Right kidney (tissue), 1 donor: ENCODE measurements around the gene TMEM202.
"Not testable (repeated sequence)": the region's sequence is repeated elsewhere in the genome, so short reads cannot be mapped to it uniquely, and the experiment has no call there.

Experiments
- DNase-seq: peaks from one replicate; pipeline ENCODE4 v3.0.0-alpha.2; 2016

The TMEM202 gene

DNA sequence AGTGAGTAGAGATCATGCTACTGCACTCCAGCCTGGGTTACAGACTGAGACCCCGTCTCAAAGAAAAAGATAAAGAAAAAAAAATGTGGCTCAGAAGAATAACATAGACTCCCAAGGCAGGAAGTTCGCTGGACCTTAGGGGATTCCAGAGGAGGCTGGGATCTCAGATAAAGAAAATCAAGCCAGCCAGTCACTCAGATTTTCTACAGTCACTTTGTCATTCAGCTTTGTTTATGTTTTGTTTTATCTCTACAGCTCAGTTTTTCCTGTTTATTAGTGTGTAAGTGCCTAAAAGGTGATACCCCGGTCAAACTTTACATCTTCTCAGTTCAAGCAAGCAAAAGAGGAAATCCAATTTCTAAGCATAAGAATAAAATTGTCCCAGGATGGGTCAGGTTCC lies 6.3 kb downstream of the TMEM202 start:
- no peak for DNase-seq

DNA sequence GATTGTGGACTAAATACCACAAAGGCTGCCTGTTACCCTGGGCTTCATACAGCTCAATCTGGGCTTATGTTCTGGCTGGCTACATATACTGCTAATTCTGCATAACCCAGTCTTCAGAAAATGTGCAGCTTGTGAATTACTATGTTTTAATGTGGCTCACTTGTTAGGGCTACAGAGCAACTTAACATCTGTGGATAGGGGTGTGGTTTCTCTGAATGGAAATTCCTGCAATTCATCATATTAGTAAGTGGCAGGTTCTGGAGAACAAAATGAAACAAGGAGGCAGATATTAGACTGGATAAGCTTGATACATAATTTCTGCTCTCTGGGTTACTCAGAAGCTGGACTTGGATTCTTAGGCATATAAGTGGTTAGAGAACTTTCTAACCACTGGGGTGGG lies 6.7 kb downstream of the TMEM202 start:
- no peak for DNase-seq

DNA sequence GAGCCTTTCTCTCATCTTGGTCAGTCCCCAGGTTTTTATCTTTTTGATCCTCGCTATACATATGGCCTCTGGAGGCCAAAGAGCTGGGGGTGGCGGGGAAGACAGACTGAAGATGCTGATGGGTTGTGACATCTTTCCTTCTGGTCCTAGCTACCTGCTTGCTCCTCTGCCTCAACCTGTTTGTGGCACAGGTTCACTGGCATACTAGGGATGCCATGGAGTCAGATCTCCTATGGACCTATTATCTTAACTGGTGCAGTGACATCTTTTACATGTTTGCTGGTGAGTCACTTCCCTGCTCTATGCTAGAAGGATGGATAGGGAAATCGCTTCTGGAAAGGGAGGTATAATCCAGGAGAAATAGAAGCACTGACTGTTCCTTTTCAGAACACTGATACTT lies 8.8 kb downstream of the TMEM202 start:
- no peak for DNase-seq

DNA sequence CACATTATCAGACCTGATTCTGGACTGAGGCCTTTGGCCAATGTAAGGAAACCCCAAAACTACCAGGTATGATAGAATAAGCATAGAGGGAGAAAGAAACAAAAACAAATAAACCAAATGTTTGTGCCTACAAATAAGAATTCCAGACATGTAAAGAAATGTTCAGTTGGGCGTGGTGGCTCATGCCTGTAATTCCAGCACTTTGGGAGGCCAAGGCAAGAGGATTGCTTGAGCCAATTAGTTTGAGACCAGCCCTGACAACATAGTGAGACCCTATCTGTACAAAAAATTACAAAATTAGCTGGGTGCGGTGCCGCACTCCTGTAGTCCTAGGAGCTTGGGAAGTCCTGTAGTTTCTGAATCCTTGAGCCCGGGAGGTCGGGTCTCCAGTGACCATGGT lies 13.0 kb downstream of the TMEM202 start:
- DNase-seq = no peak

DNA sequence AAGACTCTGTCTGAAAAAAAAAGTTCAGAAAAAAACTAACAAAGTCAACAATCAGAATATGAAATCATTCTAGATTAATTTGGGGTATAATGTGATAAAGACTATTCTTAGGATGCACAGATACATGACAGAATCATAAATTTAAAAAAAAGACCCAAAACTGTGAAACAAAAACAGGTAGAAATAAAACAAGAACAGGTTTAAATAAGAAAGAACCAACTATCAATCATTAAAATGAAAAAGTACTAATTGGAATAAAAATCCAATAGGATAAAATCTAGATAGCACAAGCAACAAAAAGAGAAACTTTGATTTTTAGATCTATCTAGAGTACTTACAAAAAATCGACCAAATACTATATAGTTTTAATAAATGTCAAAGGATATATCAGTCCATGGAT lies 13.4 kb downstream of the TMEM202 start:
- DNase-seq = no peak

DNA sequence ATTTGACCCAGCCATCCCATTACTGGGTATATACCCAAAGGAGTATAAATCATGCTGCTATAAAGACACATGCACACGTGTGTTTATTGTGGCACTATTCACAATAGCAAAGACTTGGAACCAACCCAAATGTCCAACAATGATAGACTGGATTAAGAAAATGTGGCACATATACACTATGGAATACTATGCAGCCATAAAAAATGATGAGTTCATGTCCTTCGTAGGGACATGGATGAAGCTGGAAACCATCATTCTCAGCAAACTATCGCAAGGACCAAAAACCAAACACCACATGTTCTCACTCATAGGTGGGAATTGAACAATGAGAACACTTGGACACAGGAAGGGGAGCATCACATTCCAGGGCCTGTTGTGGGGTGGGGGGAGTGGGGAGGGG lies 15.2 kb downstream of the TMEM202 start:
- DNase-seq = not testable (repeated sequence)

DNA sequence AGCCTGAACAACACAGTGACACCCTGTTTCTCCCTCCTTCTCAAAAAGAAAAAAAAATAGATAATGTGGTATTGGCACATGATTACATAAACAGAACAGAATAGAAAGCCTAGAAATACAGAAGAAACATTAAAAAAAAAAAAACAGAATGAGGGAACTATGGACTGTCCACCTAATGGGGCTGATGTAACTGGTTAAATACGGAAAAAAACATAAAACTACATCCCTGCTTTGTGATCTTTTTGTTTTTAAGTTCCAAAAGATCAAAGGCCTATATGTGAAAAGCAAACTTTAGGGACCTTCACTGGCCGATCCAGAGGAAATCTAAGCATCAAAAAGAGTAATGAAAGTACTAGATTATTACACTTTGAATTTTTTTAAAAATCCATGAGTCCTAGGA lies 17.2 kb downstream of the TMEM202 start:
- DNase-seq = no peak

DNA sequence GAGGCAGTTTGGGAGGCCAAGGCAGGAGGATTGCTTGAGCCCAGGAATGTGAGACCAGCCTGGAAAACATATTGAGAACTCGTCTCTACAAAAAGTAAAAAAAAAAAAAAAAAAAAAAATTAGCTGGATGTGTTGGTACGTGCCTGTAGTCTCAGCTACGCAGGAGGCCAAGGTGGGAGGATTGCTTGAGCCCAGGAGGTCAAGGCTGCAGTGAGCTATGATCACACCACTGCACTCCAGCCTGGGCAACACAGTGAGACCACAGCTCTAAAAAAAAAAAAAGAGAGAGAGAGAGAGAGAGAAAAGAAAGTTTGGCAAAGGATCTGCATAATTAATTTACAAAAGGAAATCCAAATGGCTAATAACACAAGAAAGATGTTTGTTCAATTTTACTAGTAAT lies 21.7 kb downstream of the TMEM202 start:
- DNase-seq = not testable (repeated sequence)

DNA sequence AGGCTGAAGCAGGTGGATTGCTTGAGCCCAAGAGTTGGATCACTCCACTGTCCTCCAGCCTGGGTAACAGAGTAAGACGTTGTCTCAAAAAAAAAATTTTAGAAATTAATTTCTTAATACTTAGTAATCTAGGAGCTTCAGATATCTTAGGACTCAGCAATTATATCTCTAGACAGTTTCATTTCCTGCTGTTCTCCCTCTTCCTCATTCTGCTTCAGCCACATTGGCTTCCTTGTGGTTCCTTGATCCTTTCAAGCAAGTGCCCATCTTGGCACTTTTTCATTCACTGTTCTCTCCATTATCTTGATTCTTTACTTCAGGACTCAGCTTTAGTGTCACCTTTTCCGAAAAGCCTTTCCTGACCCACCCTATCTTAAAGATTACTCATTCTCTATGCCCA lies 22.5 kb downstream of the TMEM202 start:
- no peak for DNase-seq

DNA sequence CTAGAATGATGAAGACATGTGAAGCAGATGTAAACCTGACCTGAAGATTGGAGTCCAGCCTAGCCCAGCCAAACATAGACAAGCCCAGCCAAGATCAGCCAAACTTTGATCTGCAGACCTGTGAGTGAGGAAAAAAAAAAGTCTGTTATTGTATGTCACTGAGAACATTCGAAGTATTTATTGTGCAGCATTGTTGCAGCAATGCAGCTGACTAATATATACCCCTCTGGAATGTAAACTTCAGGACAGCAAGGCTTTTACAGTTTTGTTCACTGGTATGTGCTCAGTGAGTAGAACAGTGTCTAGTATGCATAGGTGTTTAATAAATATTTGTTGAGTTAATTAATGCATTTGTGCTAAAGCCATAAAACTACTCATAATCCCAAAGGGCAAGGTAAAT lies 23.4 kb downstream of the TMEM202 start:
- no peak for DNase-seq

DNA sequence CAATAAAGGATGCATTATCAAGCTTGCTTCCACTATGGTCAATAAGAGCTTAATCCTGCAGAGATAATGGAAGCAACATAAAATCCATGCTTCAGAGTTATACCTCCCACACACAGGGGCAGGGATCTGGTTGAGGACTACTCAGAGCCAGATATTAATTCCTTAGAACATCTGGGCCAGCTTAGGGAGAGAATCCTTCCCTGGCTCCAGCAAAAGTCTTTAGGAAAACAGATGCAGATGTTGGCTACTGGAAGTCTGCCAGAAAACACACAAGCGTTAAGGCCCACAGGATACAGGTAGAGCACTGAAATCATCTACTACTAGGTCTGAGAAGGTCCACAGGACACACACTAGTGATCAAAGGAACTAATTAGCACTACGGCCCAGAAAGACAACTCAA lies 25.2 kb downstream of the TMEM202 start:
- no peak for DNase-seq

DNA sequence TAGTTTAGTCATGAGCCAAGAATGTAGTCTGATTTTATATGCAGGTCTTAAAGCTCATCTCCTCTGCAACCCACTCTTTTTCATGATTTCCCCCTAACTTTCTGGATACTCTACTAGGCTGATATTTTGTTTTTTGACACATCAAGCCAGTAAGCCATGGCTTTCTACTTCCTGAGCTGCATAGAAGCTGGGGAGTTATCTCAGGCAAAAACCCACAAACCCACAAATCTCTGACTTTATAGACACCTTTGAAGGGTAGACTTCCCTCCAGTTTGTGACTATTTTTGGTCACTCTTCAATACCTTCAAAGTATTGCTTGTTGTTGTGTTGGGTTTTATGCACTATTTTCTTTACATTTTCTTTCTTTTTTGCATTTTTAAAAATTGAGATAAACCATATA lies 28.6 kb downstream of the TMEM202 start:
- no peak for DNase-seq

DNA sequence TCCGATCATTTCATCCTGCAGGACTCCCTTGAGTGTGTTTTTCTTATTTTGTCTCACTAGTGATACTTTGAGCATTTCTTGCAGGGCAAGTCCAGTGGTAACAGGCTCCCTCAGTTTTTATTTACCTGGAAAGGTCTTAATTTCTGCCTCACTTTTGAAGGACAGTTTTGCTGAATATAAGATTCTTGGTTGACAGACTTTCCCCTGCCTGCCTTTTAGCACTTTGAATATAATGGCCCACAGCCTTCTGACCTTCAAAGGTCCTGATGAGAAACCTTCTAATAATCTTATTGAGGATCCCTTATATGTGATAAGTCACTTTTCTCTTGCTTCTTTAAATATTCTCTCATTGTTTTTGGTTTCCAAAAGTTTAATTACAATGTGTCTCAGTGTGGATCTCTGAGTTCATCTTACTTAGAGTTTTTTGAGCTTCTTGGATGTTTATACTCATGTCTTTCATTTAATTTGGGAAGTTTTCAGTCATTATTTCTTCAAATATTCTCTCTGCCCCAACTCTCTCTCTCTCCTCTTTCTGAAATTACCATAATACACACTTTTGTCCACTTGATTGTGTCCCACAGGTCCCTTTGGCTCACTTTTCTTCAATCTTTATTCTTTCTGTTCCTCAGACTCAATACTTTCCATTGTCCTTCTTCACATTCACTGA lies 39.7 kb downstream of the TMEM202 start:
- DNase-seq = no peak

DNA sequence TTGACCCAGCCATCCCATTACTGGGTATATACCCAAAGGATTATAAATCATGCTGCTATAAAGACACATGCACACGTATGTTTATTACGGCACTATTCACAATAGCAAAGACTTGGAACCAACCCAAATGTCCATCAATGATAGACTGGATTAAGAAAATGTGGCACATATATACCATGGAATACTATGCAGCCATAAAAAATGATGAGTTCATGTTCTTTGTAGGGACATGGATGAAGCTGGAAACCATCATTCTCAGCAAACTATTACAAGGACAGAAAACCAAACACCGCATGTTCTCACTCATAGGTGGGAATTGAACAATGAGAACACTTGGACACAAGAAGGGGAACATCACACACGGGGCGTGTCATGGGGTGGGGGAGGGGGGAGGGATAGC lies 44.7 kb downstream of the TMEM202 start:
- DNase-seq = not testable (repeated sequence)

DNA sequence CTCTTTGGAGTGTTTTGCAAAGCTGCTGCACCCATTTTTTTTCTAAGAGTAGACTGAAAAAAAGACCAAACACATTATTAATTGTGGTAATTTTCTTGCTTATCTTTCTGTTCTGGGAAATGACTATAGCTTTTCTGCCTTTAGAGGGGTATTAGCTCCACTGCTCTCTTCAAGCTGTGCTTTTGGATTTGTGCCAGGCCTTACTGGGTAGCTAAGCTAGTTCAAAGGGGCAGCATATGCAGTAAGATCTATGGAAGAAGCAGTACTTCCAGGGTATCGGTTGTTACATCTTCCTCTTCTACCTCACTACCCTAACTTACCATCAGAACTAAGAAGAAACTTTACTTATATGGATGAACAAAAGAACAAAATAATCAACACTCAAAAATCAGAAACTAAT lies 47.3 kb downstream of the TMEM202 start:
- DNase-seq = no peak

DNA sequence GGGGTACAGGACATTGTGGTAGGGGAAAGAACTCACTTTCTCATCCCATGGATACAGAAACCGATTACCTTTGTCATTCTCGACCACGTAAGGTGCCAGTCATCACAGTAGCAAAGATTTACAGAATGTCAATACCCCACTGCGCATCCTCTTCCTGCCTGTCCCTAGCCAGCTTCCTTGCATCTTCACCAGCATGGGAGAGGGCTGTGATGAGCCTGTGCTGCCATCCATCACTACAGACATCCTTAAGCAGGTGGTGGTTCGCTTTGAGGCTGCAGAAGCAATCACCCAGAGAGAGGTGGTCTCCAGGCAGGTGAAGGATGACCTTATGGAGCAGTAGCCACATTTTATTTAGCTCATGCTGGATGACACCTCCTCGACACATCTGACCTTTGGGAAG lies 52.7 kb downstream of the TMEM202 start:
- no peak for DNase-seq

DNA sequence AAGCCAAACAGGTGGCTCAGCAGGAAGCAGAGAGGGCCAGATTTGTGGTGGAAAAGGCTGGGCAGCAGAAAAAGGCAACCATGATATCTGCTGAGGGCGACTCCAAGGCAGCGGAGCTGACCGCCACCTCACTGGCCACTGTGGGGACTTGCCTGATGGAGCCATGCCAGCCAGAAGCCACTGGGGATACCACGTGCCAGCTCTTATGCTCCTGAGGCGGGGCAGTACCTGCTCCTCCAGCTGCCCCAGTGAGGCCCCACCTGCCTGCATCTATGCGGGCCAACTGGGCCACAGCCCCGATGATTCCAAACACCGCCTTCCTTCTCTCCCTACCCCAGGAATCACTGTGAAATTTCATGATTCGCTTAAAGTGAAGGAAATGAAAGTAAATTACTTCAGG lies 53.1 kb downstream of the TMEM202 start:
- no peak for DNase-seq

DNA sequence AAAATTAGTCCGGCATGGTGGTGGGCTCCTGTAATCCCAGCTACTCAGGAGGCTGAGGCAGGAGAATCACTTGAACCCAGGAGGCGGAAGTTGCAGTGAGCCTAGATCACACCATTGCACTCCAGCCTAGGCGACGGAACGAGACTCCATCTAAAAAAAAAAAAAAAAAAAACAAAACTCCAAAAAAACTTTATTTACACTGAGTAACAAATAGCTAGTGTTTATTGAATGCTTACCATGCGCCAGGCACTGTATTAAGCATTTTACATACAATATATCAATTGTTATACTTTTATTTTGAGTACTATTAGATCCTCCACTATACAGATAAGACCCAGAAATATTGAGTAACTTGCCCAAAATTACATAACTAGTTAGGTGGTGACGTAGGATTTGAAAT lies 58.6 kb downstream of the TMEM202 start:
- no peak for DNase-seq
